Testis (tissue), 3 donors: ENCODE measurements around the gene UPF3A. TPM values are rescaled to one million over a fixed set of nuclear protein-coding genes. Genes with fewer than 3 reads are reported as not detected.

ENCODE experiments used
- DNase-seq: peaks from one replicate; pipeline ENCODE4 v3.0.0-alpha.2; 2019
- H3K27ac ChIP-seq, 2 donors: fragments of 200-600 bp; sonication (generic); one replicate each; pipeline ENCODE4 v1.5.1; 2019
- H3K27me3 ChIP-seq: fragments of 200-600 bp; sonication (generic); one replicate; pipeline ENCODE4 v1.5.1; 2019
- H3K36me3 ChIP-seq: fragments of 200-600 bp; sonication (generic); one replicate; pipeline ENCODE4 v1.5.1; 2017; ENCODE audit warnings: low read depth; ENCODE audit errors: missing control alignments
- H3K4me1 ChIP-seq: fragments of 200-600 bp; sonication (generic); one replicate; pipeline ENCODE4 v1.5.1; 2019
- H3K4me3 ChIP-seq, 2 donors: fragments of 200-600 bp; sonication (generic); one replicate each; pipeline ENCODE4 v1.5.1; 2017 to 2019
- H3K9me3 ChIP-seq: fragments of 200-600 bp; sonication (generic); one replicate; pipeline ENCODE4 v1.5.1; 2017
- CTCF ChIP-seq, 3 experiments: fragments of 450-650 bp in 2 of 3; fragments of 200-600 bp in 1 of 3; sonication (generic) in 1 of 3; IDR thresholded peaks; one replicate each; pipeline ENCODE4 v1.5.1; 2016 to 2019; ENCODE audit warnings: antibody characterized with exemption in 3 of 3, mild to moderate bottlenecking in 2 of 3, moderate library complexity in 1 of 3
- POLR2A ChIP-seq: fragments of 450-650 bp; IDR thresholded peaks from one replicate; pipeline ENCODE4 v1.6.1; 2017; ENCODE audit warnings: antibody characterized with exemption, mild to moderate bottlenecking, moderate library complexity
- WGBS, 2 donors: methylation state at CpG; one replicate each; pipeline ENCODE4 v1.1.5; 2018; 5-methylcytosine and 5-hydroxymethylcytosine counted together
- intact Hi-C: fragments of 100-400 bp; cut with DNase I; formaldehyde crosslinking; loops from one replicate; pipeline ENCODE4 v1.15.1; 2023; ENCODE audit warnings: low total_unique reads
- polyA plus RNA-seq: library from polyadenylated mRNA; stranded (reverse); fragments of 350-450 nt; fragmentation: Illumina TruSeq; extraction: RNeasy Lipid Tissue Mini Kit (QIAGEN cat#74804); gene quantifications from one replicate; pipeline ENCODE4 v1.2.3, GENCODE V29; 2014; ENCODE audit warnings: low read depth, low replicate concordance; ENCODE audit not compliant: insufficient read depth
- total RNA-seq, 2 donors: library from RNA; depleted of rRNA; stranded (reverse); fragments of >200 nt; gene quantifications; one replicate each; pipeline ENCODE4 v1.2.3, GENCODE V29; 2016

UPF3A gene
- total and polyA plus RNA-seq, 3 donors from 2014 or later, result 88.0 to 112 (median 96.7) TPM

- intact Hi-C loops, result no loop called here
- H3K27me3 ChIP-seq, result no peaks in the 10 kb centered on the region
- H3K36me3 ChIP-seq, result no peaks in the 10 kb centered on the region
- H3K27ac ChIP-seq, result peak overlapping the region in 1 of 2 donors; percentile 86
- TF ChIP-seq CTCF (IDR thresholded peaks at IDR 0.05), result no peak
- DNase-seq, result no peak
- no peaks in the 10 kb centered on the region for H3K9me3 ChIP-seq
- 7% methylated on average over 10 of the region's 10 CpGs for WGBS, 2 donors
- H3K4me1 ChIP-seq, result peaks cover 11% of the 10 kb centered on the region
- H3K4me3 ChIP-seq, result peak overlapping the region; percentile 88 to 96
Measured at GRCh38 chr13:114235697-114236096, 45.7 kb upstream of the UPF3A start.

- Histone ChIP-seq H3K27ac (no peak overlapping the region), H3K36me3 (no peaks in the 10 kb centered on the region), H3K9me3 (no peaks in the 10 kb centered on the region), H3K27me3 (no peaks in the 10 kb centered on the region), H3K4me3 (peak overlapping the region in 1 of 2 donors; percentile 96), H3K4me1 (peaks cover 11% of the 10 kb centered on the region)
- DNase-seq, result no peak
- intact Hi-C loops, result no loop called here
- TF ChIP-seq CTCF (IDR thresholded peaks at IDR 0.05) (no peak), POLR2A (no peak)
- WGBS, 2 donors, result 53 to 57% methylated on average over 4 of the region's 4 CpGs
Measured at GRCh38 chr13:114236227-114236626, 45.2 kb upstream of the UPF3A start.

- H3K36me3 ChIP-seq, result no peaks in the 10 kb centered on the region
- WGBS, 2 donors, result 65 to 84% methylated on average over 7 of the region's 7 CpGs
- no peak for TF ChIP-seq CTCF (IDR thresholded peaks at IDR 0.05)
- no peak for TF ChIP-seq POLR2A
Measured at GRCh38 chr13:114237415-114238112, 43.8 kb upstream of the UPF3A start.

GRCh38 chr13:114241918-114242317 lies 39.5 kb upstream of the UPF3A start:
- peaks cover 6% of the 10 kb centered on the region for H3K36me3 ChIP-seq
- WGBS, 2 donors, result 95 to 96% methylated on average over 6 of the region's 6 CpGs

More at GRCh38 chr13:114237415-114238112, 43.8 kb upstream of the UPF3A start:
- H3K4me1 ChIP-seq, result peaks cover 11% of the 10 kb centered on the region
- no peak for DNase-seq
- intact Hi-C loops, result no loop called here
- no peak overlapping the region for H3K27ac ChIP-seq
- no peak overlapping the region for H3K4me3 ChIP-seq
- H3K27me3 ChIP-seq, result no peaks in the 10 kb centered on the region
- H3K9me3 ChIP-seq, result no peaks in the 10 kb centered on the region

More at GRCh38 chr13:114241918-114242317, 39.5 kb upstream of the UPF3A start:
- TF ChIP-seq POLR2A (no peak), CTCF (IDR thresholded peaks at IDR 0.05) (no peak)
- Histone ChIP-seq H3K27ac (no peak overlapping the region), H3K9me3 (no peaks in the 10 kb centered on the region), H3K4me3 (no peak overlapping the region), H3K27me3 (no peaks in the 10 kb centered on the region), H3K4me1 (no peaks in the 10 kb centered on the region)
- DNase-seq, result no peak
- intact Hi-C loops, result no loop called here
